ENCODE results near the gene LGI2. TPM values are rescaled to one million over a fixed set of nuclear protein-coding genes. Genes with fewer than 3 reads are reported as not detected.

The LGI2 gene
- total RNA-seq, 1 donor from 2014 or later, result 0.98 TPM

- Histone ChIP-seq H3K27ac (no peak overlapping the region), H3K4me1 (no peaks in the 10 kb centered on the region), H3K4me3 (no peak overlapping the region), H3K9me3 (no peaks in the 10 kb centered on the region), H3K27me3 (no peaks in the 10 kb centered on the region), H3K36me3 (no peaks in the 10 kb centered on the region)
- no peak for TF ChIP-seq POLR2A (IDR thresholded peaks at IDR 0.05)
- no peak for TF ChIP-seq POLR2AphosphoS5 (IDR thresholded peaks at IDR 0.05; ENCODE audit: insufficient read depth in 1 of 2, low read depth in 1 of 2)
- TF ChIP-seq, protein P1, sequence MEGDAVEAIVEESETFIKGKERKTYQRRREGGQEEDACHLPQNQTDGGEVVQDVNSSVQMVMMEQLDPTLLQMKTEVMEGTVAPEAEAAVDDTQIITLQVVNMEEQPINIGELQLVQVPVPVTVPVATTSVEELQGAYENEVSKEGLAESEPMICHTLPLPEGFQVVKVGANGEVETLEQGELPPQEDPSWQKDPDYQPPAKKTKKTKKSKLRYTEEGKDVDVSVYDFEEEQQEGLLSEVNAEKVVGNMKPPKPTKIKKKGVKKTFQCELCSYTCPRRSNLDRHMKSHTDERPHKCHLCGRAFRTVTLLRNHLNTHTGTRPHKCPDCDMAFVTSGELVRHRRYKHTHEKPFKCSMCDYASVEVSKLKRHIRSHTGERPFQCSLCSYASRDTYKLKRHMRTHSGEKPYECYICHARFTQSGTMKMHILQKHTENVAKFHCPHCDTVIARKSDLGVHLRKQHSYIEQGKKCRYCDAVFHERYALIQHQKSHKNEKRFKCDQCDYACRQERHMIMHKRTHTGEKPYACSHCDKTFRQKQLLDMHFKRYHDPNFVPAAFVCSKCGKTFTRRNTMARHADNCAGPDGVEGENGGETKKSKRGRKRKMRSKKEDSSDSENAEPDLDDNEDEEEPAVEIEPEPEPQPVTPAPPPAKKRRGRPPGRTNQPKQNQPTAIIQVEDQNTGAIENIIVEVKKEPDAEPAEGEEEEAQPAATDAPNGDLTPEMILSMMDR (IDR thresholded peaks at IDR 0.05), result no peak
- intact Hi-C loops (cut with DNase I), result no loop called here
- DNase-seq (ENCODE audit: extremely low spot score in 2 of 2), result no peak
These were observed 18.1 kb downstream of the LGI2 start for GRCh38 chr4:25012655-25013054.

DNA sequence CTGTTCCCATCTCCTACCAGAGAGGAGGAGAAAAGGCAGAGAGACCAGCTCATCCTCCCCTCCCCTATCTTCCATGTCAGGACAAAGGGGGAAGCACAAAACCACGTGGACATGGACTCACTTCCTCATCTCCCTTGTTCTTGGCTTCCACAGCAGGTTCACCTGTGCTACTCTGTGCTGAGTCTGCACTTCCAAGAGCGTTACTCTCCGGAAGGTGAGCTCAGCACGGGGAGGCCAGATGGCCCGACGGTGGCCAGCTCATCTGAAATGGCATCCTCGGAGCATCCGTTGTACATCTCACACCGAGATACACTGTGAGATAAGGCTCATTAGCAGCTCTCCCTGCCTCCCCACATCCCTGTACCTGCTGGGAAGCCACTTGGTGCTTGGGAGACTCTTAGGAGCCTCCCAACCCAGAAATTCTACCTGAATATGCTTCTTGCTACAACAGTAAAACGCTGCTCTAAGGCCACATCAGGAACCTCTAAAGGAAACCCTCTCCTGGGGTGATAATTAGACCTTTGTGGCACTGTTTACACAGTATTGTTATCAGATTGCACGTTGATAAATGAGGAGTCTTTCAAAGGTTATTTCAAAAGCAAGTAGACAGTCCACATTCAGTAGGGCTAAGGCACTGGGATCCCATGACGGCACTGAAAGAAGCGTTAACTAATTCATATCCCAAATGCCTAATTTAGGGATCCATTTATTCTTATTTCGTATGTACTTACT is 19.4 kb downstream of the LGI2 start:
- intact Hi-C loops (cut with DNase I), result no loop called here
- H3K9me3 ChIP-seq, result no peaks in the 10 kb centered on the region
- no peaks in the 10 kb centered on the region for H3K36me3 ChIP-seq
- no peak overlapping the region for H3K27ac ChIP-seq
- no peak overlapping the region for H3K4me3 ChIP-seq
- H3K4me1 ChIP-seq, result no peaks in the 10 kb centered on the region
- H3K27me3 ChIP-seq, result no peaks in the 10 kb centered on the region
- TF ChIP-seq POLR2AphosphoS5 (IDR thresholded peaks at IDR 0.05; ENCODE audit: insufficient read depth in 1 of 2, low read depth in 1 of 2) (no peak), POLR2A (IDR thresholded peaks at IDR 0.05) (no peak)
- TF ChIP-seq, protein P1 (IDR thresholded peaks at IDR 0.05), result no peak
- no peak for DNase-seq (ENCODE audit: extremely low spot score in 2 of 2)

DNA sequence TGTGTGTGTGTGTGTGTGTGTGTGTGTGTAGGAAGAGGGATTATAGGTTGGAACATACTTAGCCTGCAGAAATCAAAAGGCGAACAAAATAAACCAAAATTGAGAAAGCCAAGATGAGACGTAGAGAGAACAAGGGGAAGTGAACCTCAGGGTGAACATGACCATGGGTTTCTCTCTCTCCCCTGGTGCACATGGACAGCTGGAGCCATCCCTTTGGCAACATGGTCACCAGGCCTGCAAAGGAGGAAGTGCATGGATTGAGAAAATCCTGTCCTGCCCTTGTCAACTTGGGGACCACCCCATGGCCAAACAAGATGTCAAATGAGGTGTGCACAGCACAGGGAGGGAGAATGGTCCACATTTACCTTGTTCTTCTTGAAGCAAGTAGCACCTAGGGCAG is 23.1 kb downstream of the LGI2 start:
- TF ChIP-seq POLR2AphosphoS5 (IDR thresholded peaks at IDR 0.05; ENCODE audit: insufficient read depth in 1 of 2, low read depth in 1 of 2) (no peak), POLR2A (IDR thresholded peaks at IDR 0.05) (no peak)
- TF ChIP-seq, protein P1 (IDR thresholded peaks at IDR 0.05), result no peak
- Histone ChIP-seq H3K4me1 (no peaks in the 10 kb centered on the region), H3K9me3 (no peaks in the 10 kb centered on the region), H3K4me3 (no peak overlapping the region), H3K27ac (no peak overlapping the region), H3K27me3 (no peaks in the 10 kb centered on the region), H3K36me3 (no peaks in the 10 kb centered on the region)
- DNase-seq (ENCODE audit: extremely low spot score in 2 of 2), result no peak
- intact Hi-C loops (cut with DNase I), result no loop called here

DNA sequence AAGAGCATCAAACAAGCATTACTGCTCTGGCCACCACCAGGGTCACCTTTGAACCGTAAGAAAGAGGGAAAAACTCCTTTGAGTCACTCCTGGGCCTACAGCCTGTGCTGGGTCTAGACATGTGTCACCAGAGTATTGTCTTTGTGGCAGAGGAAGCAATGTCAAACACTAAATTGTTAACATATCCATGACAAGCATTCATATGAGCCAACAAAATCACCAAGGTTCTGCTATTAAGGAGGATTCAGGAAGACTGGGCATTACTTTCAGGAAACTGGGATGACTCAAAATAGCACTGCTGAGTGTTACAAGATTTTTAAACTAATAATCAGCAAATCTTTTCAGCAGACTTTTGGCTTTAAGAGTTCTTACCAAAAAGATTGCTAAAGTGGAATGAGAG is 28.1 kb downstream of the LGI2 start:
- no peak overlapping the region for H3K4me3 ChIP-seq

GRCh38 chr4:25001509-25001908 is 29.2 kb downstream of the LGI2 start:
- H3K4me1 ChIP-seq, result no peaks in the 10 kb centered on the region
- H3K36me3 ChIP-seq, result no peaks in the 10 kb centered on the region
- DNase-seq (ENCODE audit: extremely low spot score in 2 of 2), result no peak
- TF ChIP-seq, protein P1 (IDR thresholded peaks at IDR 0.05), result no peak
- no peak for TF ChIP-seq POLR2AphosphoS5 (IDR thresholded peaks at IDR 0.05; ENCODE audit: insufficient read depth in 1 of 2, low read depth in 1 of 2)
- no peak for TF ChIP-seq POLR2A (IDR thresholded peaks at IDR 0.05)
- H3K4me3 ChIP-seq, result no peak overlapping the region
- intact Hi-C loops (cut with DNase I), result no loop called here
- H3K27me3 ChIP-seq, result no peaks in the 10 kb centered on the region
- no peak overlapping the region for H3K27ac ChIP-seq
- H3K9me3 ChIP-seq, result no peaks in the 10 kb centered on the region

More for the DNA sequence above, 28.1 kb downstream of the LGI2 start:
- H3K4me1 ChIP-seq, result no peaks in the 10 kb centered on the region
- no peak overlapping the region for H3K27ac ChIP-seq
- H3K36me3 ChIP-seq, result no peaks in the 10 kb centered on the region
- DNase-seq (ENCODE audit: extremely low spot score in 2 of 2), result no peak
- no peaks in the 10 kb centered on the region for H3K27me3 ChIP-seq
- intact Hi-C loops (cut with DNase I), result no loop called here
- H3K9me3 ChIP-seq, result no peaks in the 10 kb centered on the region
- TF ChIP-seq POLR2AphosphoS5 (IDR thresholded peaks at IDR 0.05; ENCODE audit: insufficient read depth in 1 of 2, low read depth in 1 of 2), result no peak
- TF ChIP-seq POLR2A (IDR thresholded peaks at IDR 0.05), result no peak
- TF ChIP-seq, protein P1 (IDR thresholded peaks at IDR 0.05), result no peak

Measured in vagina (tissue), 2 donors.